K562 (cell line): ENCODE data around the gene PRR36. TPM values are rescaled to one million over a fixed set of nuclear protein-coding genes. Genes with fewer than 3 reads are reported as not detected.

ENCODE experiments used
- ATAC-seq: fragments of 200-7000 bp; cut with Tn5 transposase; 3 replicates; pipeline ENCODE4 v1.9.1; 2020; ENCODE audit warnings: moderate library complexity
- BruUV-seq: library from RNA; stranded (reverse); fragments of 400-500 nt; replicated peaks from 2 replicates; lab custom pipeline; 2021; lab: Mats Ljungman, UMichigan
- CTCF ChIA-PET: fragments of 300-600 bp; formaldehyde crosslinking; extraction: SDS; loops from one replicate; lab custom pipeline; 2021; ENCODE audit warnings: low intra/inter-chr PET ratio; lab: Yijun Ruan, JAX
- POLR2A ChIA-PET: fragments of 300-600, 350-650 bp; sonication (Branson Sonifier 250); formaldehyde crosslinking; extraction: SDS; loops from one replicate; lab custom pipeline; 2021; ENCODE audit warnings: antibody characterized with exemption, inconsistent platforms; lab: Yijun Ruan, JAX
- DNase-seq, 4 experiments: peaks; one replicate each; pipeline versions ENCODE4 v3.0.0 to v3.0.0-alpha.2; 2011 to 2018; ENCODE audit warnings: low spot score in 3 of 4, mixed read lengths in 3 of 4; ENCODE audit errors: extremely low read depth in 1 of 4
- FAIRE-seq: peaks from 2 replicates; lab custom pipeline; 2011; peaks lifted over from hg19 to GRCh38; lab: Jason Lieb, UNC
- H2AFZ ChIP-seq: 2 replicates; pipeline ENCODE4 v1.6.0; 2011; ENCODE audit warnings: low read depth, low read length, control low read depth, inconsistent platforms
- H3K27ac ChIP-seq: fragments of 200-600 bp; 3 replicates; pipeline ENCODE4 v1.8.0; 2011; ENCODE audit warnings: low read depth, mild to moderate bottlenecking, control low read depth, inconsistent platforms, low read length, moderate library complexity, mixed read lengths; ENCODE audit errors: extremely low read depth
- H3K27me3 ChIP-seq, 2 experiments: fragments of 300-600 bp in 1 of 2; 2 replicates in 1 of 2; 3 replicates in 1 of 2; pipeline versions ENCODE4 v1.6.0 to v1.8.0; 2011; ENCODE audit warnings: inconsistent platforms in 2 of 2, low read length in 2 of 2, mild to moderate bottlenecking in 1 of 2, mixed read lengths in 1 of 2, moderate library complexity in 1 of 2; ENCODE audit not compliant: control insufficient read depth in 2 of 2, insufficient read depth in 2 of 2
- H3K36me3 ChIP-seq: fragments of 300-600 bp; 3 replicates; pipeline ENCODE4 v1.8.0; 2011; ENCODE audit warnings: mild to moderate bottlenecking, low read length, inconsistent platforms; ENCODE audit not compliant: control insufficient read depth, insufficient read depth
- H3K4me1 ChIP-seq, 2 experiments: fragments of 200-600 bp in 1 of 2; replicated peaks in 1 of 2; 2 replicates in 1 of 2; 3 replicates in 1 of 2; pipeline versions ENCODE4 v1.5.1 to v1.8.0; 2011; ENCODE audit warnings: inconsistent platforms in 2 of 2, low read length in 2 of 2, mild to moderate bottlenecking in 1 of 2, mixed read lengths in 1 of 2, moderate library complexity in 1 of 2; ENCODE audit not compliant: control insufficient read depth in 2 of 2, insufficient read depth in 2 of 2
- H3K4me2 ChIP-seq: 2 replicates; pipeline ENCODE4 v1.6.1; 2011; ENCODE audit warnings: low read length, control low read depth, inconsistent platforms, mixed read lengths; ENCODE audit not compliant: insufficient read depth
- H3K4me3 ChIP-seq: fragments of 200-600 bp; sonication (generic), shearing (Covaris generic); 2 replicates; pipeline ENCODE4 v1.5.1; 2016; ENCODE audit warnings: control low read depth, inconsistent platforms
- H3K79me2 ChIP-seq: fragments of 200-600 bp; 3 replicates; pipeline ENCODE4 v1.8.0; 2011; ENCODE audit warnings: low read length, inconsistent platforms; ENCODE audit not compliant: control insufficient read depth, insufficient read depth
- H3K9ac ChIP-seq, 2 experiments: 2 replicates each; pipeline versions ENCODE4 v1.6.0 to v1.6.1; 2011; ENCODE audit warnings: low read depth in 2 of 2, low read length in 2 of 2, control low read depth in 1 of 2, inconsistent platforms in 1 of 2, mild to moderate bottlenecking in 1 of 2, mixed read lengths in 1 of 2; ENCODE audit not compliant: insufficient read depth in 1 of 2
- H3K9me1 ChIP-seq: one replicate; pipeline ENCODE4 v1.6.0; 2011; ENCODE audit warnings: inconsistent platforms, mild to moderate bottlenecking, low read length, moderate library complexity; ENCODE audit not compliant: control insufficient read depth, insufficient read depth
- H3K9me3 ChIP-seq: replicated peaks from 2 replicates; pipeline ENCODE4 v1.5.1; 2011; ENCODE audit warnings: low read depth, low read length, inconsistent platforms; ENCODE audit not compliant: control insufficient read depth, insufficient read depth
- H4K20me1 ChIP-seq: replicated peaks from 2 replicates; pipeline ENCODE4 v1.6.1; 2011; ENCODE audit warnings: low read length, inconsistent platforms, mixed read lengths; ENCODE audit not compliant: control insufficient read depth, insufficient read depth
- TAF9B ChIP-seq: fragments of 450-650 bp; IDR thresholded peaks from 2 replicates; pipeline ENCODE4 v1.6.1; 2018; ENCODE audit warnings: mild to moderate bottlenecking; ENCODE audit not compliant: partially characterized antibody
- ZBTB5 ChIP-seq: fragments of 450-650 bp; IDR thresholded peaks from 2 replicates; pipeline ENCODE4 v1.6.1; 2017; ENCODE audit warnings: antibody characterized with exemption
- ZNF740 ChIP-seq, 3 experiments: fragments of 200-800 bp in 1 of 3; sonication (Bioruptor generic) in 1 of 3; sonication (generic) in 1 of 3; formaldehyde crosslinking in 1 of 3; IDR thresholded peaks; 2 replicates each; pipeline versions ENCODE4 v1.6.1 to v1.8.0; 2016 to 2022; ENCODE audit warnings: mild to moderate bottlenecking in 2 of 3, missing compliant biosample characterization in 2 of 3, missing genetic modification characterization in 2 of 3, missing genetic modification reagents in 1 of 3
- WGBS: fragments of 100-300 bp; shearing (Covaris generic); methylation state at CpG from one replicate; pipeline ENCODE4 v1.1.6; 2016; ENCODE audit warnings: low coverage, mixed read lengths; ENCODE audit not compliant: insufficient coverage; ENCODE audit errors: missing lambda C conversion rate; 5-methylcytosine and 5-hydroxymethylcytosine counted together
- in situ Hi-C: fragments of 300-500 bp; cut with MboI; formaldehyde crosslinking; loops from 4 replicates; pipeline ENCODE4 v1.15.0; 2018; ENCODE audit warnings: inconsistent platforms, mixed read lengths
- intact Hi-C: fragments of 100-400 bp; cut with micrococcal nuclease; formaldehyde crosslinking; loops from 2 replicates; pipeline ENCODE4 v1.14.2; 2022
- polyA plus RNA-seq, 8 experiments: library from polyadenylated mRNA; depleted of rRNA in 4 of 8; stranded (reverse) in 5 of 8; unstranded in 3 of 8; fragments of >200 nt; fragmentation: Nextera tagmentation in 2 of 8; fragmentation: Illumina TruSeq in 1 of 8; extraction: Ambion mirVana in 2 of 8; extraction: Trizol in 1 of 8; gene quantifications; 2 replicates each; pipeline versions ENCODE4 v1.2.1 to v1.2.3, GENCODE V29; 2011 to 2014; ENCODE audit warnings: inconsistent platforms in 1 of 8, missing spikeins in 1 of 8
- total RNA-seq, 7 experiments: library from RNA; depleted of rRNA in 6 of 7; stranded (reverse); fragments of >200 nt in 6 of 7; fragmentation: Illumina TruSeq in 2 of 7; extraction: Trizol in 2 of 7; gene quantifications; 2 replicates each; pipeline versions ENCODE4 v1.2.1 to v1.2.3, GENCODE V29; 2011 to 2021; ENCODE audit warnings: low replicate concordance in 1 of 7

Gene PRR36
- total and polyA plus RNA-seq, 9 of the 15 experiments (the other 6 are each of a cell fraction or from before 2014, with no cell fraction given), result 0.05 to 0.42 (median 0.06) TPM; not detected in 6

- no peak for DNase-seq
- no peak overlapping the region for H3K4me2 ChIP-seq
- 80% methylated on average over 6 of the region's 10 CpGs for WGBS
- intact Hi-C loops (no loop called here), in situ Hi-C loops (no loop called here)
- no peak for ATAC-seq
- TF ChIP-seq ZBTB5 (no peak), ZNF740 (CRISPR knock-in tag; IDR thresholded peaks at IDR 0.05) (0 out of 2 replicates have a peak, but pooled peaks have one; percentile 42), ZNF740 (tag; IDR thresholded peaks at IDR 0.05) (no peak), TAF9B (no peak)
- H2AFZ ChIP-seq, result no peak overlapping the region
- H3K4me1 ChIP-seq, result peaks cover 13 to 74% of the 10 kb centered on the region in 2 experiments; a peak in 4 of 5 replicates
- BruUV-seq, result no TSS peak
- no peak overlapping the region; the same call in 2 of the 3 replicates for H3K27ac ChIP-seq
- FAIRE-seq, result no peak
- no peaks in the 10 kb centered on the region for H3K9me3 ChIP-seq
- ChIA-PET POLR2A (no interaction called here), CTCF (no interaction called here)
- peaks cover 57% of the 10 kb centered on the region for H3K79me2 ChIP-seq
- H4K20me1 ChIP-seq, result no peaks in the 10 kb centered on the region
- H3K36me3 ChIP-seq, result peaks cover 45% of the 10 kb centered on the region; the same call in 2 of the 3 replicates
- peaks cover 7% of the 10 kb centered on the region for H3K9me1 ChIP-seq
- H3K27me3 ChIP-seq, result no peaks in the 10 kb centered on the region
- H3K9ac ChIP-seq, result peak overlapping the region in 1 of 2 experiments; percentile 56; a peak in 2 of 4 replicates
- no peak overlapping the region for H3K4me3 ChIP-seq
Observed at GRCh38 chr19:7905859-7906258, 31.7 kb upstream of the PRR36 start.
